OCI-LY7 (cell line): ENCODE results near the gene GRID1.

Experiments
- CTCF ChIP-seq: fragments of 200-600 bp; sonication (generic); conservative IDR thresholded peaks from 2 replicates; pipeline ENCODE4 v1.5.1; 2014; ENCODE audit warnings: mild to moderate bottlenecking, antibody characterized with exemption, low read length, moderate library complexity, mixed read lengths
- EZH2phosphoT487 ChIP-seq: fragments of 200-600 bp; sonication (generic); IDR thresholded peaks from 2 replicates; pipeline ENCODE4 v1.6.1; 2018; ENCODE audit warnings: low read depth, borderline replicate concordance, mild to moderate bottlenecking, mixed run types, antibody characterized with exemption, low read length, moderate library complexity, mixed read lengths

DNA sequence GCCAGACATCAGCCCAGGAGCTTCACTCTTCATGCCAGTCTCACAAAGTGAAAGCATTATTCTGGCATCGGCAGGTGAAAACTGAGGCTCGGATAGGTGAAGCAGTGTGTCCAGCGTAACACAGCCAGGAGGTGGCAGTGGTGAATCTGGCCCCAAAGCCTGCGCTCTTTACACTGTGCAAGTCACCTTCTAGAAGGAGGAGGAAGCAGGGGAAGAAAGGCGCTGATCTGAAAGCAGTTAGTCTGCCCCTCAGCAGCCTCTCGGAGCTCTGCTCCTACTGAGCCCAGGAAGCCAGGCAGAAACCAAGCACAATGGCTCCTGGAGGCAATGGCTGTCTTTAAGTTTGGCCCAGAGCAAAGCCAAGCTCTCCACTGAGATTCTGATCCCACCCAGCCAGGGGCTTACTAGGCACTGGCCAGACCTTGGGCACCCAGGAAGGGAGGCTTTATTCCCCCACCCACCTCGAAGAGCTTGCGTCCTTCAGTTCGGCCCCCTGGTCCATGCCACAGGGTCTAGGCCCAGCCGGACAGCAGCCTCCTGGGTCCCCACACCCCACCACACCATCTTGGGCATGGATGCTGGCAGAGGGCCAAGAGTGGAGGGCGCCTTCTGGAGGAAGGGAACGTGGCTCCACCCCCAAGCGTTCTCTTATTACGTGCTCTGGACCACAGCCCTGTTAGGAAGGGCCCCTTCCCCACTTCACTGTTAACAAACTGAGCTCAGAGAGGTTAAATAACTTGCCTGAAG is 104.5 kb downstream of the GRID1 start:
- TF ChIP-seq CTCF: peak; percentile 78
- TF ChIP-seq EZH2phosphoT487: no peak
